Measurements from ENCODE around the gene ZEB2.

DNA sequence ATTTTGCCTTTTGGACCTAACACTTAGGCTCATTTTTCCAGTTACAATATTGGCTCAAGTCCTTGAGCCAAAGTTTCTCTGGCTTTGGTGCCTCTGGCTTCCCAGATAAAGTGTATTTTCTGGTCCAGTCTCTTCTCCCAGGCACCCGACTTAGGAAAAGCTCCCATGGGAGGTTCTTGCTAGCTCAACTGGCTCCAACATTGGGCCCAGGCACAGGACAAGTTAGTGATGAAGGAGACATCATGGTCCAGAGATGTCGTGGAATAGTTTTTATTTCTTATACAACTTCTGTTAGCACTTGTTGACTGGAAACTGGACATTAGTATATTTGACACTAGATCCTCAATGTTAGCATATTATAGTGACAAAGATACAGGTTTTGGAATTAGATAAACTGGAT lies 8.2 kb upstream of the ZEB2 start:
- TF ChIP-seq EP300 (IDR thresholded peaks at IDR 0.05): no peak
- no peak for TF ChIP-seq POLR2A (IDR thresholded peaks at IDR 0.05)
- TF ChIP-seq, protein P1, sequence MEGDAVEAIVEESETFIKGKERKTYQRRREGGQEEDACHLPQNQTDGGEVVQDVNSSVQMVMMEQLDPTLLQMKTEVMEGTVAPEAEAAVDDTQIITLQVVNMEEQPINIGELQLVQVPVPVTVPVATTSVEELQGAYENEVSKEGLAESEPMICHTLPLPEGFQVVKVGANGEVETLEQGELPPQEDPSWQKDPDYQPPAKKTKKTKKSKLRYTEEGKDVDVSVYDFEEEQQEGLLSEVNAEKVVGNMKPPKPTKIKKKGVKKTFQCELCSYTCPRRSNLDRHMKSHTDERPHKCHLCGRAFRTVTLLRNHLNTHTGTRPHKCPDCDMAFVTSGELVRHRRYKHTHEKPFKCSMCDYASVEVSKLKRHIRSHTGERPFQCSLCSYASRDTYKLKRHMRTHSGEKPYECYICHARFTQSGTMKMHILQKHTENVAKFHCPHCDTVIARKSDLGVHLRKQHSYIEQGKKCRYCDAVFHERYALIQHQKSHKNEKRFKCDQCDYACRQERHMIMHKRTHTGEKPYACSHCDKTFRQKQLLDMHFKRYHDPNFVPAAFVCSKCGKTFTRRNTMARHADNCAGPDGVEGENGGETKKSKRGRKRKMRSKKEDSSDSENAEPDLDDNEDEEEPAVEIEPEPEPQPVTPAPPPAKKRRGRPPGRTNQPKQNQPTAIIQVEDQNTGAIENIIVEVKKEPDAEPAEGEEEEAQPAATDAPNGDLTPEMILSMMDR (IDR thresholded peaks at IDR 0.05): no peak

Measured in stomach (tissue), 4 donors.